Measurements from ENCODE around the gene SMAGP.
"Not testable (repeated sequence)": the region's sequence is repeated elsewhere in the genome, so short reads cannot be mapped to it uniquely, and the experiment has no call there.

Gene SMAGP

GRCh38 chr12:51281202-51281924, 11.1 kb upstream of the SMAGP start:
- Mint-ChIP-seq H3K27me3 (no peaks in the 10 kb centered on the region), H3K9me3 (no peaks in the 10 kb centered on the region), H3K36me3 (ENCODE audit: low read depth) (peaks cover 40% of the 10 kb centered on the region), H3K4me1 (ENCODE audit: low read depth) (peaks cover 5% of the 10 kb centered on the region), H3K27ac (peak overlapping the region; percentile 39), H3K4me3 (no peak overlapping the region)
- no peak for DNase-seq

- no peak overlapping the region for H3K4me3 Mint-ChIP-seq
- H3K9me3 Mint-ChIP-seq = no peaks in the 10 kb centered on the region
- no peak overlapping the region for H3K27ac Mint-ChIP-seq
- DNase-seq = no peak
- peaks cover 11% of the 10 kb centered on the region for H3K4me1 Mint-ChIP-seq (ENCODE audit: low read depth)
- H3K36me3 Mint-ChIP-seq (ENCODE audit: low read depth) = no peaks in the 10 kb centered on the region
- H3K27me3 Mint-ChIP-seq = peaks cover 11% of the 10 kb centered on the region
These were observed 4.9 kb upstream of the SMAGP start for GRCh38 chr12:51275088-51275487.

- DNase-seq; H3K4me3 Mint-ChIP-seq; H3K27ac Mint-ChIP-seq; H3K36me3 Mint-ChIP-seq (ENCODE audit: low read depth); H3K9me3 Mint-ChIP-seq: not testable (repeated sequence)
- Mint-ChIP-seq H3K4me1 (ENCODE audit: low read depth) (peaks cover 17% of the 10 kb centered on the region), H3K27me3 (peaks cover 18% of the 10 kb centered on the region)
These were observed 2.6 kb upstream of the SMAGP start for GRCh38 chr12:51272810-51273209.

GRCh38 chr12:51270951-51271518, 820 bp upstream of the SMAGP start:
- no peaks in the 10 kb centered on the region for H3K9me3 Mint-ChIP-seq
- no peak for DNase-seq
- peak overlapping the region; percentile 83 for H3K4me3 Mint-ChIP-seq
- H3K27ac Mint-ChIP-seq = peak overlapping the region; percentile 85
- H3K4me1 Mint-ChIP-seq (ENCODE audit: low read depth) = peaks cover 20% of the 10 kb centered on the region
- peaks cover 18% of the 10 kb centered on the region for H3K27me3 Mint-ChIP-seq
- H3K36me3 Mint-ChIP-seq (ENCODE audit: low read depth) = no peaks in the 10 kb centered on the region

- H3K27ac Mint-ChIP-seq = peak overlapping the region; percentile 35
- H3K9me3 Mint-ChIP-seq = no peaks in the 10 kb centered on the region
- peaks cover 29% of the 10 kb centered on the region for H3K4me1 Mint-ChIP-seq (ENCODE audit: low read depth)
- peaks cover 18% of the 10 kb centered on the region for H3K27me3 Mint-ChIP-seq
- H3K36me3 Mint-ChIP-seq (ENCODE audit: low read depth) = no peaks in the 10 kb centered on the region
- DNase-seq = peak; percentile 73
- peak overlapping the region; percentile 65 for H3K4me3 Mint-ChIP-seq
These were observed 795 bp downstream of the SMAGP start for GRCh38 chr12:51269174-51270066.

GRCh38 chr12:51265024-51265423, 5.2 kb downstream of the SMAGP start:
- Mint-ChIP-seq H3K4me1 (ENCODE audit: low read depth) (peaks cover 22% of the 10 kb centered on the region), H3K9me3 (no peaks in the 10 kb centered on the region), H3K36me3 (ENCODE audit: low read depth) (no peaks in the 10 kb centered on the region), H3K27ac (no peak overlapping the region), H3K4me3 (no peak overlapping the region), H3K27me3 (peaks cover 7% of the 10 kb centered on the region)
- no peak for DNase-seq

GRCh38 chr12:51264297-51264696, 5.9 kb downstream of the SMAGP start:
- Mint-ChIP-seq H3K27me3 (peaks cover 4% of the 10 kb centered on the region), H3K4me3 (no peak overlapping the region), H3K9me3 (no peaks in the 10 kb centered on the region), H3K27ac (no peak overlapping the region), H3K36me3 (ENCODE audit: low read depth) (no peaks in the 10 kb centered on the region), H3K4me1 (ENCODE audit: low read depth) (peaks cover 19% of the 10 kb centered on the region)
- no peak for DNase-seq

GRCh38 chr12:51263341-51263740, 6.9 kb downstream of the SMAGP start:
- no peak for DNase-seq
- no peaks in the 10 kb centered on the region for H3K27me3 Mint-ChIP-seq
- H3K4me1 Mint-ChIP-seq (ENCODE audit: low read depth) = peaks cover 15% of the 10 kb centered on the region
- no peaks in the 10 kb centered on the region for H3K9me3 Mint-ChIP-seq
- H3K27ac Mint-ChIP-seq = no peak overlapping the region
- no peak overlapping the region for H3K4me3 Mint-ChIP-seq
- no peaks in the 10 kb centered on the region for H3K36me3 Mint-ChIP-seq (ENCODE audit: low read depth)

GRCh38 chr12:51262758-51263177, 7.4 kb downstream of the SMAGP start:
- no peak for DNase-seq

GRCh38 chr12:51259600-51259999, 10.6 kb downstream of the SMAGP start:
- H3K4me3 Mint-ChIP-seq; H3K36me3 Mint-ChIP-seq (ENCODE audit: low read depth); H3K9me3 Mint-ChIP-seq; H3K4me1 Mint-ChIP-seq (ENCODE audit: low read depth); H3K27ac Mint-ChIP-seq; H3K27me3 Mint-ChIP-seq; DNase-seq: not testable (repeated sequence)

More at GRCh38 chr12:51262758-51263177, 7.4 kb downstream of the SMAGP start:
- no peaks in the 10 kb centered on the region for H3K27me3 Mint-ChIP-seq
- H3K9me3 Mint-ChIP-seq = no peaks in the 10 kb centered on the region
- no peaks in the 10 kb centered on the region for H3K36me3 Mint-ChIP-seq (ENCODE audit: low read depth)
- H3K27ac Mint-ChIP-seq = no peak overlapping the region
- peaks cover 15% of the 10 kb centered on the region for H3K4me1 Mint-ChIP-seq (ENCODE audit: low read depth)
- H3K4me3 Mint-ChIP-seq = no peak overlapping the region

GRCh38 chr12:51254536-51254935, 15.7 kb downstream of the SMAGP start:
- no peaks in the 10 kb centered on the region for H3K36me3 Mint-ChIP-seq (ENCODE audit: low read depth)
- no peak for DNase-seq
- no peaks in the 10 kb centered on the region for H3K27me3 Mint-ChIP-seq
- H3K4me1 Mint-ChIP-seq (ENCODE audit: low read depth) = peaks cover 1% of the 10 kb centered on the region
- no peak overlapping the region for H3K4me3 Mint-ChIP-seq
- H3K27ac Mint-ChIP-seq = no peak overlapping the region
- no peaks in the 10 kb centered on the region for H3K9me3 Mint-ChIP-seq

GRCh38 chr12:51253276-51253675, 16.9 kb downstream of the SMAGP start:
- no peak overlapping the region for H3K27ac Mint-ChIP-seq
- H3K4me1 Mint-ChIP-seq (ENCODE audit: low read depth) = peaks cover 4% of the 10 kb centered on the region
- no peaks in the 10 kb centered on the region for H3K9me3 Mint-ChIP-seq
- no peak for DNase-seq
- H3K27me3 Mint-ChIP-seq = no peaks in the 10 kb centered on the region
- no peak overlapping the region for H3K4me3 Mint-ChIP-seq
- no peaks in the 10 kb centered on the region for H3K36me3 Mint-ChIP-seq (ENCODE audit: low read depth)

- Mint-ChIP-seq H3K4me3 (no peak overlapping the region), H3K27ac (peak overlapping the region; percentile 58), H3K36me3 (ENCODE audit: low read depth) (peaks cover 30% of the 10 kb centered on the region), H3K27me3 (no peaks in the 10 kb centered on the region), H3K4me1 (ENCODE audit: low read depth) (peaks cover 49% of the 10 kb centered on the region), H3K9me3 (no peaks in the 10 kb centered on the region)
- no peak for DNase-seq
These were observed 22.6 kb downstream of the SMAGP start for GRCh38 chr12:51247523-51248206.

GRCh38 chr12:51246254-51246853, 23.9 kb downstream of the SMAGP start:
- Mint-ChIP-seq H3K27ac (peak overlapping the region; percentile 92), H3K36me3 (ENCODE audit: low read depth) (peaks cover 43% of the 10 kb centered on the region), H3K27me3 (no peaks in the 10 kb centered on the region), H3K9me3 (no peaks in the 10 kb centered on the region), H3K4me3 (peak overlapping the region; percentile 11), H3K4me1 (ENCODE audit: low read depth) (peaks cover 60% of the 10 kb centered on the region)
- DNase-seq = no peak
